Renal pelvis (tissue), 4 donors: ENCODE measurements around the gene FBLN2. TPM values are rescaled to one million over a fixed set of nuclear protein-coding genes. Genes with fewer than 3 reads are reported as not detected.

Experiments used
- DNase-seq: peaks from one replicate; pipeline ENCODE4 v3.0.0-alpha.2; 2013
- polyA plus RNA-seq, 3 donors: library from polyadenylated mRNA; unstranded; fragments of 120-200 nt; gene quantifications; one replicate each; pipeline ENCODE4 v1.2.1, GENCODE V29; 2013; ENCODE audit not compliant: insufficient read length in 3 of 3

FBLN2 gene
- polyA plus RNA-seq, 3 donors, result 22.9 to 37.0 (median 25.8) TPM

GRCh38 chr3:13644341-13645117, 95.6 kb downstream of the FBLN2 start:
- DNase-seq, result no peak

GRCh38 chr3:13645801-13646637, 97.1 kb downstream of the FBLN2 start:
- DNase-seq, result no peak

- no peak for DNase-seq
Measured at GRCh38 chr3:13647298-13648059, 98.6 kb downstream of the FBLN2 start.

GRCh38 chr3:13648060-13649001, 99.4 kb downstream of the FBLN2 start:
- DNase-seq, result peak; percentile 79

GRCh38 chr3:13650210-13651056, 101.5 kb downstream of the FBLN2 start:
- DNase-seq, result peak; percentile 53

- no peak for DNase-seq
Measured at GRCh38 chr3:13651057-13651400, 102.1 kb downstream of the FBLN2 start.

GRCh38 chr3:13651775-13652428, 103.0 kb downstream of the FBLN2 start:
- no peak for DNase-seq

GRCh38 chr3:13652728-13653127, 103.8 kb downstream of the FBLN2 start:
- DNase-seq, result no peak

GRCh38 chr3:13653631-13654279, 104.8 kb downstream of the FBLN2 start:
- no peak for DNase-seq

- no peak for DNase-seq
Measured at GRCh38 chr3:13654330-13655060, 105.6 kb downstream of the FBLN2 start.

- DNase-seq, result peak; percentile 67
Measured at GRCh38 chr3:13655061-13655913, 106.4 kb downstream of the FBLN2 start.

- DNase-seq, result no peak
Measured at GRCh38 chr3:13656584-13657301, 107.8 kb downstream of the FBLN2 start.

GRCh38 chr3:13657660-13658435, 108.9 kb downstream of the FBLN2 start:
- DNase-seq, result no peak

- no peak for DNase-seq
Measured at GRCh38 chr3:13658681-13659080, 109.8 kb downstream of the FBLN2 start.

- DNase-seq, result no peak
Measured at GRCh38 chr3:13659221-13659969, 110.5 kb downstream of the FBLN2 start.
